Calu3 (cell line): ENCODE measurements around the gene DPM3. TPM values are rescaled to one million over a fixed set of nuclear protein-coding genes. Genes with fewer than 3 reads are reported as not detected.
"Not testable (repeated sequence)": the region's sequence is repeated elsewhere in the genome, so short reads cannot be mapped to it uniquely, and the experiment has no call there.

Experiments used
- Bru-seq: library from RNA; stranded (reverse); fragments of 400-500 nt; gene quantifications from one replicate; lab custom pipeline; 2021; lab: Mats Ljungman, UMichigan
- BruChase-seq, 2 experiments: library from RNA; stranded (reverse); fragments of 400-500 nt; gene quantifications; one replicate each; lab custom pipeline; 2021; lab: Mats Ljungman, UMichigan
- BruUV-seq: library from RNA; stranded (reverse); fragments of 400-500 nt; replicated peaks from 2 replicates; lab custom pipeline; 2021; lab: Mats Ljungman, UMichigan
- CTCF ChIA-PET: fragments of 300-600 bp; sonication (Branson Sonifier 250); formaldehyde crosslinking; loops from one replicate; lab custom pipeline; 2022; ENCODE audit warnings: antibody characterized with exemption; lab: Charles Lee
- DNase-seq: peaks from one replicate; pipeline ENCODE4 v3.0.0; 2022
- H3K27ac Mint-ChIP-seq: one replicate; pipeline ENCODE4 v1.8.0; 2022; ENCODE audit warnings: mixed read lengths; ENCODE audit not compliant: unreplicated experiment
- H3K27me3 Mint-ChIP-seq: one replicate; pipeline ENCODE4 v1.8.0; 2022; ENCODE audit warnings: mixed read lengths; ENCODE audit not compliant: unreplicated experiment
- H3K36me3 Mint-ChIP-seq: one replicate; pipeline ENCODE4 v1.8.0; 2022; ENCODE audit warnings: mild to moderate bottlenecking, moderate library complexity, mixed read lengths; ENCODE audit not compliant: insufficient read depth, unreplicated experiment
- H3K4me1 Mint-ChIP-seq: one replicate; pipeline ENCODE4 v1.8.0; 2022; ENCODE audit warnings: mild to moderate bottlenecking, low read depth, mixed read lengths; ENCODE audit not compliant: unreplicated experiment
- H3K4me3 Mint-ChIP-seq: one replicate; pipeline ENCODE4 v1.8.0; 2022; ENCODE audit warnings: mild to moderate bottlenecking, low read depth, moderate library complexity, mixed read lengths; ENCODE audit not compliant: unreplicated experiment
- H3K9me3 Mint-ChIP-seq: one replicate; pipeline ENCODE4 v1.8.0; 2022; ENCODE audit warnings: low read depth, mixed read lengths; ENCODE audit not compliant: unreplicated experiment
- intact Hi-C: fragments of 100-400 bp; cut with micrococcal nuclease; formaldehyde crosslinking; loops from one replicate; pipeline ENCODE4 v1.10.0; 2022; ENCODE audit not compliant: unreplicated experiment
- long read RNA-seq: library from polyadenylated mRNA; stranded (forward); transcript quantifications from one replicate; pipeline ENCODE4 v2.0.0, GENCODE V29; 2022
- total RNA-seq: library from RNA; stranded (reverse); gene quantifications from 2 replicates; pipeline ENCODE4 v1.2.3, GENCODE V29; 2022
- TF ChIP-seq, protein P1 (sequence below): fragments of 200-600 bp; IDR thresholded peaks from one replicate; pipeline ENCODE4 v1.8.0; 2022; ENCODE audit warnings: antibody characterized with exemption; ENCODE audit not compliant: unreplicated experiment

Gene DPM3, protein sequence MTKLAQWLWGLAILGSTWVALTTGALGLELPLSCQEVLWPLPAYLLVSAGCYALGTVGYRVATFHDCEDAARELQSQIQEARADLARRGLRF
- total RNA-seq (38.7 and 41.1 TPM in 2 replicates), Bru-seq, nascent RNA (percentile 74 among the genes with signal in this experiment), BruChase-seq, experiment 1, labeled RNA remaining after a 6-hour chase (percentile 91 among the genes with signal in this experiment), BruChase-seq, experiment 2, labeled RNA remaining after a 2-hour chase (percentile 85 among the genes with signal in this experiment)
- long read RNA-seq, transcript DPM3-201 (2 exons, 486 nt): minor isoform, 10 of 50 reads
- long read RNA-seq, transcript DPM3-203 (2 exons, 409 nt): major isoform, 36 of 50 reads
- long read RNA-seq, partial matches to known transcripts: 0 of 50 reads
- long read RNA-seq, other reads (novel, unspliced or antisense): 0 of 50 reads

DNA sequence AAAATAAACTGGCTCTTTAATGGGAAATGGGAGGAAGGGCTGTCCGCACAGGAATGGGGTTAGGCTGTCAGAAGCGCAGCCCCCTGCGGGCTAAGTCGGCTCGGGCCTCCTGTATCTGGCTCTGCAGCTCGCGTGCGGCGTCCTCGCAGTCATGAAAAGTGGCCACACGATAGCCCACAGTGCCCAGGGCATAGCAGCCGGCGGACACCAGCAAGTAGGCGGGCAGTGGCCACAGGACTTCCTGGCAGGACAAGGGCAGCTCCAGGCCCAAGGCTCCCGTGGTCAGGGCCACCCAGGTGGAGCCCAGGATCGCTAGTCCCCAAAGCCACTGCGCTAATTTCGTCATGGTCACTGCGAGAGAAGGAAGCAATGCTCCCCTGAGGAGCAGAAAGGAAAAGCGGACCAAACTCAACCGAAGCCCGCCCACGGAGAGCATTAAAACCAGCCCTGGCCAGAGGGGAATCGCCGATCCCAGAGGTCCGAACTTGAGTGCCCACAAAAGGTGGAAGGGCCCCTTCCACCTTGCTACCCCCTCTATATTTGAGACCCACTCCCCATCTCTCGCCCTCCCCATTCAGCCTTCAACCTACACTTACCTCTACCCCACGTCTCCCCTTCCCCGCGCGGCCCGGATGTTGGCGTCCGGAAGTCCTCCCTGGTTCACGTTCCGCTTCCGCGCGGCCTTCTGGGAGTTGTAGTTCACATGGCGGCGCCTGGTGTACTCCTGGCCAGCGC, at the start of gene DPM3:
Gene DPM3, minus strand, starts transcription at position 637 of the 735 bp plus-strand sequence. Its CDS starts 291 bp downstream, at position 346.
- Mint-ChIP-seq H3K27me3 (peaks cover 10% of the 10 kb centered on the region), H3K4me1 (peaks cover 14% of the 10 kb centered on the region), H3K36me3 (peaks cover 54% of the 10 kb centered on the region), H3K27ac (peak within 1 kb of the TSS; percentile 75), H3K9me3 (no peaks in the 10 kb centered on the region), H3K4me3 (peak within 1 kb of the TSS; percentile 93)
- TF ChIP-seq, protein P1, sequence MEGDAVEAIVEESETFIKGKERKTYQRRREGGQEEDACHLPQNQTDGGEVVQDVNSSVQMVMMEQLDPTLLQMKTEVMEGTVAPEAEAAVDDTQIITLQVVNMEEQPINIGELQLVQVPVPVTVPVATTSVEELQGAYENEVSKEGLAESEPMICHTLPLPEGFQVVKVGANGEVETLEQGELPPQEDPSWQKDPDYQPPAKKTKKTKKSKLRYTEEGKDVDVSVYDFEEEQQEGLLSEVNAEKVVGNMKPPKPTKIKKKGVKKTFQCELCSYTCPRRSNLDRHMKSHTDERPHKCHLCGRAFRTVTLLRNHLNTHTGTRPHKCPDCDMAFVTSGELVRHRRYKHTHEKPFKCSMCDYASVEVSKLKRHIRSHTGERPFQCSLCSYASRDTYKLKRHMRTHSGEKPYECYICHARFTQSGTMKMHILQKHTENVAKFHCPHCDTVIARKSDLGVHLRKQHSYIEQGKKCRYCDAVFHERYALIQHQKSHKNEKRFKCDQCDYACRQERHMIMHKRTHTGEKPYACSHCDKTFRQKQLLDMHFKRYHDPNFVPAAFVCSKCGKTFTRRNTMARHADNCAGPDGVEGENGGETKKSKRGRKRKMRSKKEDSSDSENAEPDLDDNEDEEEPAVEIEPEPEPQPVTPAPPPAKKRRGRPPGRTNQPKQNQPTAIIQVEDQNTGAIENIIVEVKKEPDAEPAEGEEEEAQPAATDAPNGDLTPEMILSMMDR: no peak
- intact Hi-C loops: no loop called here
- peak; percentile 89 for DNase-seq
- CTCF ChIA-PET: interaction anchor here (1.0 to 1.8 kb wide), 4 partner anchors 10 to 61 kb away, joined by 3 to 8 read pairs (median 5); partner anchors contain the start of genes EFNA3 and KRTCAP2
- TSS peak; percentile 52 for BruUV-seq

DNA sequence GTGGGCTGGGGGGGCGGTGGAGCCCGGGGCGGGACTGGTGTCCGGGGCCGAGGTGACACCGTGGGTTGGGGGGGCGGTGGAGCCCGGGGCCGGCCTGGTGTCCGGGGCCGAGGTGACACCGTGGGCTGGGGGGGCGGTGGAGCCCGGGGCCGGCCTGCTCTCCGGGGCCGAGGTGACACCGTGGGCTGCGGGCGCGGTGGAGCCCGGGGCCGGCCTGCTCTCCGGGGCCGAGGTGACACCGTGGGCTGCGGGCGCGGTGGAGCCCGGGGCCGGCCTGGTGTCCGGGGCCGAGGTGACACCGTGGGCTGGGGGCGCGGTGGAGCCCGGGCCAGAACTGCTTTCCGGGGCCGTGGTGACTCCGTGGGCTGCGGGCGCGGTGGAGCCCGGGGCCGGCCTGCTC, 49.6 kb upstream of the DPM3 start:
- H3K4me3 Mint-ChIP-seq, intact Hi-C loops, BruUV-seq, DNase-seq, H3K9me3 Mint-ChIP-seq, CTCF ChIA-PET, H3K27ac Mint-ChIP-seq: not testable (repeated sequence)
- Mint-ChIP-seq H3K27me3 (peaks cover 59% of the 10 kb centered on the region), H3K36me3 (peaks cover 46% of the 10 kb centered on the region), H3K4me1 (peaks cover 54% of the 10 kb centered on the region)

DNA sequence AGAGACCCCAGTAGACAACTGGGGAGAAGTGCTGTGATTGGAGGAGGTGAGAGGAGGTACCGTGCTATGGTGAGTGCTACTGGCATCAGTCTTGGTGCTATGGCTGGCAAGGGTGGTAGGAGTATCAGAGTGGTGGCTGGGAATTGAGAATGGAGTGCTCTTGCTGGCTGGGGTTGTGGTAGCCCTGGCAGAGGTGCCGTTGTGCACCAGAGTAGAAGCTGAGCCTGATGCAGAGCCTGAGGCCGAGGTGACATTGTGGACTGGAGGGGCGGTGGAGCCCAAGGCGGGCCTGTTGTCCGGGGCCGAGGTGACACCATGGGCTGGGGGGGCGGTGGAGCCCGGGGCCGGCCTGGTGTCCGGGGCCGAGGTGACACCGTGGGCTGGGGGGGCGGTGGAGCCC, 47.9 kb upstream of the DPM3 start:
- Mint-ChIP-seq H3K27me3 (peaks cover 57% of the 10 kb centered on the region), H3K4me3 (peak overlapping the region; percentile 3)
- intact Hi-C loops: no loop called here

DNA sequence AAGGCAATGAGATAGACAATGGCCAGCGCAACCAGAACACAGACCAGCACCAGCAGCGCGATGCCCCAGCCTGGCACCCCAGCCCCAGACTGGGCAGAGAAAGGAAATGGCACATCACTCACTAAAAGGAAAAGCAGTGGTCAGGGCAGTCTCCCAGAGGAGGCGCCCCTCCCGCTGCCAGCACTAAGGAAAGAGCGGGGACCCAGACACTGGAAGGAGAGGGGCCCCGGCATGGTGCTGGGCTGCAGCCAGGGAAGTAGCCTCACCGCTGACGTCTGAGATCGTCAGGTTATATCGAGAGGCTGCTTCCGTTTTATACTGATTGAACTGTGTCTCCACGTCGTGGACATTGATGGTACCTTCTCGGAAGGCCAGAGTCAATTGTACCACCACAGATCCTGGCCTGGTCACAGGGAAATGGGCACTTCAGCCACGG, 47.1 kb upstream of the DPM3 start:
- CTCF ChIA-PET: interaction anchor here (3.3 kb wide), 1 partner anchor 14 kb away, joined by 19 read pairs; the partner anchor contains the start of genes KRTCAP2 and TRIM46
- peak overlapping the region; percentile 10 for H3K27ac Mint-ChIP-seq
- no peak for DNase-seq
- BruUV-seq: TSS peak; percentile 79
- peaks cover 28% of the 10 kb centered on the region for H3K36me3 Mint-ChIP-seq
- peaks cover 57% of the 10 kb centered on the region for H3K27me3 Mint-ChIP-seq
- TF ChIP-seq, protein P1: no peak
- H3K9me3 Mint-ChIP-seq: no peaks in the 10 kb centered on the region
- peak overlapping the region; percentile 12 for H3K4me3 Mint-ChIP-seq
- H3K4me1 Mint-ChIP-seq: peaks cover 37% of the 10 kb centered on the region
- intact Hi-C loops: no loop called here

More for the DNA sequence above, 47.9 kb upstream of the DPM3 start:
- Mint-ChIP-seq H3K27ac (peak overlapping the region; percentile 57), H3K36me3 (peaks cover 30% of the 10 kb centered on the region), H3K9me3 (no peaks in the 10 kb centered on the region), H3K4me1 (peaks cover 40% of the 10 kb centered on the region)
- DNase-seq: no peak
- CTCF ChIA-PET: interaction anchor here (0.8 kb wide), 1 partner anchor 57 kb away, joined by 4 read pairs; no protein-coding TSS in a partner anchor
- no TSS peak for BruUV-seq
- TF ChIP-seq, protein P1: no peak
